AML-193 (cell line): ENCODE data around the gene RDH11.

Experiments used
- DNase-seq, 2 experiments: peaks; one replicate each; lab custom pipeline; 2025; lab: John Stamatoyannopoulos, UW

Gene RDH11

GRCh38 chr14:67645414-67645813 lies 50.1 kb downstream of the RDH11 start:
- DNase-seq = no peak

DNA sequence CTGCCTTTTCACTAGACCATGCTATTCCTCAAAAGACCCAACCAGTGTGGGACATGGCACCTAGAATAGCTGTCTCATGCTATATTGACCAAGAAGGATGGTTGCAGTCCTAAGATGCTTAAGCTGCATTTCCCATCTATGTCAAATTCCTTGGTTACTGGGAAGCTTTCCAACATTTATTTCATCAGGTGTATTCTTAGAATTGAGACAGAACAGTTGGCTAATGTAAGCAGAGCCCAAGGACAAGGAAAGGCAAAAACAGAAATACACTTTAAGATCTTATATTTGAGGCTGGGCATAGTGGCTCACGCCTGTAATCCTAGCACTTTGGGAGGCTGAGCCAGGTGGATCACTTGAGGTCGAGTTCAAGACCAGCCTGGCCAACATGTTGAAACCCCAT lies 51.1 kb downstream of the RDH11 start:
- DNase-seq = no peak

- no peak for DNase-seq
These were observed 51.9 kb downstream of the RDH11 start for GRCh38 chr14:67643713-67644112.

DNA sequence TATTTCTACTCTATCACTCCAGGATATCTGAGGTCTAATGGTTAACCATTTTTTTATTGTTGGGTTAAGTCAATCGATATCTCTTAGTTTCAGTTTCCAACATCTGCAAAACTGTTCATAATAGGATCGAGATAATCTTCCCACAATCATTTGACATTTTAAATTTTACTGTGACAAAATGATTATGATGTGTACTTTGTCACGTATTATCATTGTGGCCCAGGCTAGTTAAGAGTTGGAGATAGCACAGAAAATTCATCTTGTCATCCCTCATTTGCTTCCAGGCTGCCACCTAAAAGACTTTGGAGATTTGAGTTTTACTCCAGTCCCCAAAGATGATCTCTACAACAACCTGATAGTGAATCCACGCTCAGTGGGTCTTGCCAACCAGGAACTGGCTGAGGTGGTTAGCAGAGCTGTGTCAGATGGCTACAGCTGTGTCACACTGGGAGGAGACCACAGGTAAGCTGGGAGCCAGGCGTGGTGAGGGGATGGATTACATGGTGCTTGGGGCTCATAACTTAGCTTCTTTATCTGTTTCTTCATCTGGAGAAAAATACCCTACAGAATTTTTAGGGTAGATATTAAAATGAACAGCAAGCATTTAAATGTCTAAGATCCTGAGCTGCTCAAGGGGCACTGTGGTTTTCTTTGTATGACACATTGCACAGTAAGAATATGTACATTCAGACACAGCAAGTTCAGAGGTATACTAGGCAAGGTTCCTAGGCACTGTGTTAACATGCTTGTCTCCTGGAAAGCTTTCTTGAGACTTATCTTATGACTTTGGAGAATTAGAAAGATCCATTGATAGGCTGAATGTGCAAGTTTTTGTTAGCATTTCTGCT lies 53.4 kb downstream of the RDH11 start:
- DNase-seq = no peak

- DNase-seq = no peak
These were observed 54.1 kb downstream of the RDH11 start for GRCh38 chr14:67641480-67641879.

DNA sequence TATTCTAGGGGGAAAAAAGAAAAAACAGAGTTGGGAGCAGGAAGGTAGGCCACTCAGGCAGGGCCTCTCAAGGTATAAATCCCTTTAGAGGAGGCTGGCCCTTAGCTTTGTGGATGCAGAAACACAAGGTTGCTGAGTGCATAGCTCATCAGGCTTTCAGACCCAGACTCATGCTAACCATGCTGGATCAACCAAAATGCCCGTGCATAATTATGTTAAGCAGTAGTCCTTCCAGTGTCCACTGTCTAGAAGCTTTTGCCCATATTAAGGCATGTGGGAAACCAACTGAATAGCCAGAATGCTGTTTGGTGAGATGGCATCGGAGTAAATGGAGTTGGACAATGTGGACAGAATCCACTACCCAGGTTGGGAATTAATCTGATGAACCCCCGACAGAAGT lies 56.9 kb downstream of the RDH11 start:
- no peak for DNase-seq

DNA sequence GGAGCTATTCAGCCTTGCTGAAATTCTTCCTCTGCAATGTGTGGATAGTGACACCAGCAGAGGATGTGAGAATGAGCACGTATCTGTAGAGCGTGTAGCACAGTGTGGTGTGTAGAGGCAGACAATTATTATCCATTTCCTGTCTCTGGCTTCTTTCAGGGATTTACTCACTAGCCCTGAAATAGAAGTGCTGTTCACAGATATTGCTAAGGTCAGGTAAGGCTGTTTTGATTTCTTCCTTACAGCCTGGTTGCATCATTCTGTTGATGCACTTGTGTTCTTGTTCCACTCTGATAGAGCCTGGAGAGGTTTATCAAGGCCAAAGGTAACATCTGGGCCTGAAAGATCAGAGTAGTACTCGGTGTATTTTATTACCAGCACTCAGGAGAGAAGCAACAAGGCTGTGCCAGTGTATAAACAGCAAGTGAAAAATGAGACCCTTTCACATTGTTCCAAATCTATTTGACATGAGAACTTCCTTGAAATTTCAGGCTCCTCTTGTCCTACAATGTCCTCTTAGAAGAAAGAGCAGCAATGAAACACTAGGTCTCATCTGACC lies 59.1 kb downstream of the RDH11 start:
- DNase-seq = no peak

DNA sequence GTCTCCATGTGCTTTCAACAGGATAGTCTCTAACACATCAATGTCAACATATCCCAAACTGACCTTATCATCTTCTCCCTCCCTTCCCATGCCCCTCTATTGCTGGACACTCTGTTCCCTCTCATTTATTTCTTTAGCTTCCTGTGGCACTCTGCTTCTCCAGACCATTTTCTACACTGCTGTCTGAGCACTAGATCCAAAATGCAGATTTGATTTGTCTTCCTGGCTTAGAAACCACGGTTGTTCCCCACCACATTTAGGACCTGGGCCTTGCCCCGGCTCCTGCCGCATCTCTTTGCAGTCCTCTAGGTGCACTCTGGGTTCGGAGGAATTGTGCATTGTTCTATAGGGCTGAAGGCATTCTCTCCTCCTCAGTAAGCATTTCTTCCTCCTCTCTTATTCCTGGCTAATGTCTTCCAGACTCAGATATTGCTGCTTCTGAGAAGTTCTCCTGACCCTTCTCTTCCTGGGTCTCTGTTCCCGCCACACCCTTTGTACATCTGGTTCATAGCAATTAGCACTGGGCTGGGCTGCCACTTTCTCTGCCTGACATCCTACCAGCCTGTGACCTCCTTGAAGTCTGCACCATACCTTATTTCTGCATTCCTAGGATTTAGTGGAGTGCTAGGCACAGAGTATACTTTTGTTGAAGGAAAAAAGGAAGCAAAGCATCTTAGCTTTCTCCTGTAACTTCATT lies 62.0 kb downstream of the RDH11 start:
- DNase-seq = no peak

DNA sequence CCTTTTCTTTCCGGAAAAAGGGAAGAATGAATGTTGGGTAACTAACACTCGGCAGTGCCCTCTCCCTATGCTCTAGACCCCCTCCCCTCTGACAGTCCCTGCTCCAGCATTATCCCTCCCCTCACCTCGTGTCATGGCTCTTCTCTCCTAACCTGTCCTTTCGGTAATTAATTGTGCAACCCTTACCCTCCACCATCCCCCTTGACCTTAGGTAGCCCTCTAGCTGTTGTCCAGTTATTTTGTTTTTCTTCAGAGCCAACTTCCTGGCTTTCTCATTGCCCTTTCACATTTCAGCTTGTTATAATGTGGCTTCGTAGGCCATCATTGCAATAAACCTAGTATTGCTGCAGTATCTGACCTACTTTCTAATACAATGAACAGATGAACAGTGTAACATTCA lies 64.6 kb downstream of the RDH11 start:
- DNase-seq = no peak

- DNase-seq = no peak
These were observed 65.4 kb downstream of the RDH11 start for GRCh38 chr14:67630186-67630585.

DNA sequence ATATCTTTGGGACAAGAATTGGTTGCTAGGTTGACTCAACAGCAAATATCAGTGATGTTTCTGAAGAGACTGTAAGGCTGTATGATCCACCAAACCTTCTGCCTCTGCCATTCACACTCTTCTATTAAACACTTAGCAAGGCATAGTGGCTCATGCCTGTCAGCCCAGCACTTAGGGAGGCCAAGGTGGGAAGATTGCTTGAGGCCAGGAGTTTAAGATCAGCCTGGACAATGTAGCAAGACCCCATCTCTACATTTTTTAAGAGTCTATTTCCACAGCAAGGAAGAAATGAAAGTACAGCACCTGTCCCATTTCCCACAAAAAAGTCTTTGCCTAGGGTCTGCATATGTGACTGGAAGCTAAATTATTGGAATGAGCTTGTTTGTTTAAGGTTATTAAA lies 68.0 kb downstream of the RDH11 start:
- no peak for DNase-seq
